H1 (cell line): ENCODE results near the gene LY9.

ENCODE experiments used
- ATF2 ChIP-seq: IDR thresholded peaks from 2 replicates; pipeline ENCODE4 v1.6.1; 2012; ENCODE audit warnings: low read length, inconsistent platforms
- CEBPB ChIP-seq: IDR thresholded peaks from 2 replicates; pipeline ENCODE4 v1.6.1; 2012; ENCODE audit warnings: low read depth, low read length
- CREB1 ChIP-seq: IDR thresholded peaks from 2 replicates; pipeline ENCODE4 v1.6.1; 2012; ENCODE audit warnings: inconsistent platforms
- CTCF ChIP-seq, 3 experiments: IDR thresholded peaks; 1 replicate in 2 of 3; 2 replicates in 1 of 3; pipeline versions ENCODE4 v1.5.1 to v1.6.1; 2011; ENCODE audit warnings: low read length in 3 of 3, mild to moderate bottlenecking in 3 of 3, inconsistent platforms in 2 of 3, low read depth in 1 of 3, moderate library complexity in 1 of 3; ENCODE audit not compliant: insufficient read depth in 1 of 3; ENCODE audit errors: control extremely low read depth in 1 of 3
- HDAC2 ChIP-seq, 2 experiments: fragments of 300-600 bp in 1 of 2; sonication (generic) in 1 of 2; IDR thresholded peaks; 2 replicates each; pipeline ENCODE4 v1.6.1; 2011 to 2012; ENCODE audit warnings: low read depth in 2 of 2, low read length in 2 of 2, mild to moderate bottlenecking in 2 of 2, moderate library complexity in 2 of 2, borderline replicate concordance in 1 of 2, inconsistent platforms in 1 of 2
- HDAC6 ChIP-seq: IDR thresholded peaks from one replicate; pipeline ENCODE4 v1.7.1; 2012; ENCODE audit warnings: low read depth, mild to moderate bottlenecking, inconsistent platforms, low read length, moderate library complexity
- JUN ChIP-seq: IDR thresholded peaks from 2 replicates; pipeline ENCODE4 v1.6.1; 2011; ENCODE audit warnings: low read depth, mild to moderate bottlenecking, improper control_type of control experiment, low read length
- KDM5A ChIP-seq: fragments of 200-600 bp; IDR thresholded peaks from 2 replicates; pipeline ENCODE4 v1.7.1; 2012; ENCODE audit warnings: mild to moderate bottlenecking, low read length, inconsistent platforms, mixed read lengths
- POLR2AphosphoS5 ChIP-seq: IDR thresholded peaks from 2 replicates; pipeline ENCODE4 v1.6.1; 2011; ENCODE audit warnings: low read depth, low read length
- RAD21 ChIP-seq, 2 experiments: IDR thresholded peaks in 1 of 2; conservative IDR thresholded peaks in 1 of 2; 2 replicates each; pipeline ENCODE4 v1.6.1; 2011; ENCODE audit warnings: low read depth in 2 of 2, low read length in 2 of 2, improper control_type of control experiment in 1 of 2, inconsistent platforms in 1 of 2, mild to moderate bottlenecking in 1 of 2, moderate library complexity in 1 of 2
- RFX5 ChIP-seq: IDR thresholded peaks from 2 replicates; pipeline ENCODE4 v1.6.1; 2011; ENCODE audit warnings: low read depth, low read length, improper control_type of control experiment, borderline replicate concordance
- TAF1 ChIP-seq: IDR thresholded peaks from 2 replicates; pipeline ENCODE4 v1.6.1; 2011; ENCODE audit warnings: mild to moderate bottlenecking, low read depth, low read length
- TBP ChIP-seq: IDR thresholded peaks from 2 replicates; pipeline ENCODE4 v1.6.1; 2011; ENCODE audit warnings: low read depth, low read length, improper control_type of control experiment

GRCh38 chr1:160758521-160758920, 37.5 kb upstream of the LY9 start:
- TF ChIP-seq RAD21 (IDR thresholded peaks at IDR 0.05 in 1 of 2, conservative IDR thresholded peaks at IDR 0.05 in 1 of 2; ENCODE audit: low read depth in 2 of 2, low read length in 2 of 2) (no peak), TAF1 (no peak), CTCF (IDR thresholded peaks at IDR 0.05; ENCODE audit: control extremely low read depth in 1 of 3, insufficient read depth in 1 of 3, low read depth in 1 of 3, low read length in 3 of 3) (no peak), HDAC6 (no peak), CREB1 (no peak), JUN (no peak), RFX5 (no peak), TBP (no peak), KDM5A (no peak), HDAC2 (IDR thresholded peaks at IDR 0.05; ENCODE audit: borderline replicate concordance in 1 of 2, low read depth in 2 of 2, low read length in 2 of 2) (no peak), POLR2AphosphoS5 (no peak), CEBPB (no peak), ATF2 (no peak)
